ENCODE data around the gene KLHDC4.

Gene KLHDC4

GRCh38 chr16:87740441-87740840 lies 25.3 kb downstream of the KLHDC4 start:
- no peak for DNase-seq (ENCODE audit: insufficient read length, low spot score)
- TF ChIP-seq, protein P1, sequence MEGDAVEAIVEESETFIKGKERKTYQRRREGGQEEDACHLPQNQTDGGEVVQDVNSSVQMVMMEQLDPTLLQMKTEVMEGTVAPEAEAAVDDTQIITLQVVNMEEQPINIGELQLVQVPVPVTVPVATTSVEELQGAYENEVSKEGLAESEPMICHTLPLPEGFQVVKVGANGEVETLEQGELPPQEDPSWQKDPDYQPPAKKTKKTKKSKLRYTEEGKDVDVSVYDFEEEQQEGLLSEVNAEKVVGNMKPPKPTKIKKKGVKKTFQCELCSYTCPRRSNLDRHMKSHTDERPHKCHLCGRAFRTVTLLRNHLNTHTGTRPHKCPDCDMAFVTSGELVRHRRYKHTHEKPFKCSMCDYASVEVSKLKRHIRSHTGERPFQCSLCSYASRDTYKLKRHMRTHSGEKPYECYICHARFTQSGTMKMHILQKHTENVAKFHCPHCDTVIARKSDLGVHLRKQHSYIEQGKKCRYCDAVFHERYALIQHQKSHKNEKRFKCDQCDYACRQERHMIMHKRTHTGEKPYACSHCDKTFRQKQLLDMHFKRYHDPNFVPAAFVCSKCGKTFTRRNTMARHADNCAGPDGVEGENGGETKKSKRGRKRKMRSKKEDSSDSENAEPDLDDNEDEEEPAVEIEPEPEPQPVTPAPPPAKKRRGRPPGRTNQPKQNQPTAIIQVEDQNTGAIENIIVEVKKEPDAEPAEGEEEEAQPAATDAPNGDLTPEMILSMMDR (IDR thresholded peaks at IDR 0.05; ENCODE audit: insufficient read depth, missing control alignments) = no peak
- no peak for FAIRE-seq

GRCh38 chr16:87739801-87740200 lies 26.0 kb downstream of the KLHDC4 start:
- no peak for DNase-seq (ENCODE audit: insufficient read length, low spot score)
- no peak for FAIRE-seq
- TF ChIP-seq, protein P1 (IDR thresholded peaks at IDR 0.05; ENCODE audit: insufficient read depth, missing control alignments) = no peak

- FAIRE-seq = no peak
- DNase-seq (ENCODE audit: insufficient read length, low spot score) = no peak
- TF ChIP-seq, protein P1 (IDR thresholded peaks at IDR 0.05; ENCODE audit: insufficient read depth, missing control alignments) = no peak
These were observed 29.8 kb downstream of the KLHDC4 start for GRCh38 chr16:87736008-87736382.

- FAIRE-seq = no peak
These were observed 30.3 kb downstream of the KLHDC4 start for GRCh38 chr16:87735270-87736007.

DNA sequence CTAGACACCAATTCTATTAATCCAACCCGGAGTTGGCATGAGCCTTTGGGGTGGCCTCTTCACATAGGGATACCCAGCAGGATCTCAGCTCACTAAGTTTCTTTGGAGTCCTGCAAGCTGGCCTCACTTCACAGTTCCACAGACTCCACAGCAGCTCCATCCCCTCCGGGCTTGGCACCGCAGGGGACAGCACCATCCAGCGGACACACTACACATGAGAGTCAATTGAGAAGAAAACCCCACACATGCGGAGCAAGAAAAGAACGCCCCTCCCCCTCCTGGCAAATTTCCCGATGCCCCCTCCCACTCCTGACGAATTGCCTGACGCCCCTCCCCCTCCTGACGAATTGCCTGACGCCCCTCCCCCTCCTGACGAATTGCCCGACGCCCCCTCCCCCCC lies 31.1 kb downstream of the KLHDC4 start:
- TF ChIP-seq, protein P1 (IDR thresholded peaks at IDR 0.05; ENCODE audit: insufficient read depth, missing control alignments) = no peak
- no peak for FAIRE-seq
- no peak for DNase-seq (ENCODE audit: insufficient read length, low spot score)

More at GRCh38 chr16:87735270-87736007, 30.3 kb downstream of the KLHDC4 start:
- DNase-seq (ENCODE audit: insufficient read length, low spot score) = no peak
- TF ChIP-seq, protein P1 (IDR thresholded peaks at IDR 0.05; ENCODE audit: insufficient read depth, missing control alignments) = no peak

DNA sequence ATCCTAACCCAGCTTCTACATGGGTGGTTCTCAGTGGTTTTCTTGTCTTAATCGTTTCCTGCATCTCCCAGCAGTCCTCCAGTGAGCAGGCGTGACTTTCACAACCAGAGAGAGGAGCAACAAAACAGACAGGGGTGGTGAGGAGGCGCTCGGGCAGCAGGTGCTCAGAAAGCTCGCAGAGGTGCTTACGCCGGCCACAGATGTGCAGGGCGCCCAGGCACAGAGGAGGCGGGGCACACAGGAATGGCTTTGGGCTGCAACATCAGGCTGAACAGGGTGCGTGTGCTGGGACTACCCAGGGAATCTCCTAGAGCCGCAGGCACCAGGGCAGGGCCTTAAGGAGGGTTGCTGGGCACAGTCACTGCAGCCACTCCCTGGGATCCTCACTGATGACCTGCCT lies 32.6 kb downstream of the KLHDC4 start:
- DNase-seq (ENCODE audit: insufficient read length, low spot score) (no peak), FAIRE-seq (no peak)
- TF ChIP-seq, protein P1 (IDR thresholded peaks at IDR 0.05; ENCODE audit: insufficient read depth, missing control alignments) = no peak

GRCh38 chr16:87731607-87732006 lies 34.2 kb downstream of the KLHDC4 start:
- DNase-seq (ENCODE audit: insufficient read length, low spot score) (no peak), FAIRE-seq (no peak)
- TF ChIP-seq, protein P1 (IDR thresholded peaks at IDR 0.05; ENCODE audit: insufficient read depth, missing control alignments) = no peak

Measured in D721Med (cell line).